ENCODE results near the gene TNFAIP2.
"Not testable (repeated sequence)": the region's sequence is repeated elsewhere in the genome, so short reads cannot be mapped to it uniquely, and the experiment has no call there.

Gene TNFAIP2

DNA sequence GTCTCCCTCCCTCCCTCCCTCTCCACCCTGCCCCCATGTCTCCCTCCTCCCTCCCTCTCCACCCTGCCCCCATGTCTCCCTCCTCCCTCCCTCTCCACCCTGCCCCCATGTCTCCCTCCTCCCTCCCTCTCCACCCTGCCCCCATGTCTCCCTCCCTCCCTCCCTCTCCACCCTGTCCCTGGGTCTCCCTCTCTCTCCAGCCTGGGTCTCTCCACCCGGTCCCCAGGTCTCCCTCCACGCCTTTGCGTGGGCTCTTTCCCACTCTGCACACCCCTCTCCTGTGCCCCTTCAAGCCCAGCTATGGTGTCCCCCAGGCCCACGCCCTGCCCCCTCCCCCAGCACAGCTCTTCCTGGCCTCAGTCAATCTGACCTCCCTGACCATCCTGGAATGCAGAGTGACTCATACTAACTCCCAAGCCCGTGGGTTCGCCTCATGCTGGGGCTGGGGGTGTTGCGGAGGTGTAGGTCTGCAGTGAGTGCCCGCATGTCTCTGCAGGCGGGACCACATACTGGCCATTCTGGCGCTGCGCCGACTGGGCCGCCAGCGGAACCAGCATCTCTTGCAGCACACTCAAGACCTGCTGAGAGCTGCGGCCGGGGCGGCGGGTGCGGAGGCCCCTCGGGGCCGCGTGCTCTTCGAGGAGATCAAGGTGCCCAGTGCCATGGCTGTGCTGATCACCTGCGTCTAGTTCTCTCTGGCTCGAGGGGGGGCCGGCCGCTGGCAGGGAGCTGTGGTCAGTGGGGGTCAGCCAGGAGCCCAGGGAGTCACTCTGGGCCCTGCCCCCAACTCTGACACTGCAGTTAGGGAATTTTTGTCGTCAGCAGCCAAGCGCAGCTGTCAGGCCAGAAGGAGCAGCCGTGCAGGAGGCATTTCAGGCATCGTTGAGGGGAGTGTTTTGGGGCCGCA is 13.5 kb upstream of the TNFAIP2 start:
- H3K4me3 ChIP-seq (ENCODE audit: insufficient read depth, low read depth, low read length): no peak overlapping the region
- H3K4me1 ChIP-seq (ENCODE audit: control insufficient read depth, insufficient read depth, low read length): peaks cover 33% of the 10 kb centered on the region
- no peak overlapping the region for H3K27ac ChIP-seq (ENCODE audit: insufficient read depth, low read depth, low read length, poor library complexity, severe bottlenecking)

DNA sequence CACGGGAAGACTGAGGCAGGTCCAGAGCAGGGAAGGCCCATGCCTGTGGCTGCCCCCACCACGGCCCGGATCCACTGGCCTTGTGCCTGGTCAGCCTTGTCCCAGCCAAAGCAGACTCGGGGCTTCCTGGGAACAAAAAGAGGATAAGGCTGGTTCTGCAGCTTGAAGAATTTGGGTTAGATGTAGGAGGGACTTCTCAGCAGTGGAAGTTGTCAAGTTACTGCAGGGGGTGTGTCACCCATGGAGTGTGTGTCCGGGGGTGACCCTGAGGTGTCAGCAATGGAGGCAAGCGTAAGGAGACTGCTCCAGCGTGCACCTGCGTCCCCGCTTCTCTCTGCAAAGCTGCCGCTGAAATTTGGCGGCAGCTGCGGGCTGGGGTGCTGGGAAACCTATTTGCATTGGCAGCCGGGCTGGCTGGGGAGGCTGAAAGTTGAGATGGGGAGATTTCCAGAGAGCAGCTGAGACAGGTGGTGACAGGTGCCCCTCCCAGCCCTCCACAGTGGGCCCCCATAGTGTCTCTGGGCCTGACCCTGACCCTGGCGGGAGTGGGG is 12.5 kb upstream of the TNFAIP2 start:
- H3K4me3 ChIP-seq (ENCODE audit: insufficient read depth, low read depth, low read length): no peak overlapping the region
- WGBS, 2 experiments: 24 to 30% methylated on average over 14 of the region's 14 CpGs

More for the DNA sequence above, 13.5 kb upstream of the TNFAIP2 start:
- no peaks in the 10 kb centered on the region for H3K36me3 ChIP-seq (ENCODE audit: control insufficient read depth, insufficient read depth, low read length)
- peaks cover 28% of the 10 kb centered on the region for H3K27me3 ChIP-seq (ENCODE audit: control insufficient read depth, insufficient read depth, low read length, poor library complexity, severe bottlenecking)
- H3K9me3 ChIP-seq (ENCODE audit: control insufficient read depth, low read length): no peaks in the 10 kb centered on the region
- WGBS, 2 experiments: 11 to 14% methylated on average over 32 of the region's 32 CpGs

DNA sequence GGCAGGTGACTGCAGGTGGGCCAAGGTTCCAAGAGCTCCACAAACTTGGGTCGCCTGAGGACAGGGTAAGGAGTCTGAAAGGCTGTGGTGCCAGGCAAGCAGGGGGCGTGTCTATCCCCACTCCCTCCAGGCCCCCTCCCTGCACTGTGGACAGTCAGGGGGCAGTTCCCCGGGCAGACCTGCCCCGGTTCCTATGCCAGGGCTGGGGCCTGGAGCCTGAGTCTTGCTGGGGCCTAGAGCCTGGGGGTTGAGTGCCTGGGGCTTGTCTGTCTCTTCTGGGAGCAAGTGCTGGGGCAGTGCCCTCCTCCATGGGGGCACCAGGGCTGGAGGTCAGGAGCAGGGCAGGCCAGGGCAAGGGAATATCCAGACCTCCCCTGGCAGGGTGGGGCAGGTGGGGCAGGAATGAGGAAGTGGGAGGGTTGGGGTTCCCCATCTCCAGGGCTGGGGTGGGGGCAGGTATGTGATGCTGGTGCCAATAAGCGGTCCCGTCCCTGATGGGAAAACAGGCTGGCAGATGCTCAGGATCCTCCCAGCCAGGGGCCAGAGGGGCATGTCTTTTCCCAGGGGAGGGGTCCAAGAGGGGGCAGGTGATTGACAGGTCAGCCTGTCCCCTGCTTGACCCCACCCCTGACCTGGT is 11.9 kb upstream of the TNFAIP2 start:
- WGBS, 2 experiments: 71% methylated on average over 6 of the region's 6 CpGs

More for the DNA sequence above, 12.5 kb upstream of the TNFAIP2 start:
- Histone ChIP-seq H3K36me3 (ENCODE audit: control insufficient read depth, insufficient read depth, low read length) (no peaks in the 10 kb centered on the region), H3K9me3 (ENCODE audit: control insufficient read depth, low read length) (no peaks in the 10 kb centered on the region), H3K4me1 (ENCODE audit: control insufficient read depth, insufficient read depth, low read length) (peaks cover 32% of the 10 kb centered on the region), H3K27me3 (ENCODE audit: control insufficient read depth, insufficient read depth, low read length, poor library complexity, severe bottlenecking) (peaks cover 20% of the 10 kb centered on the region), H3K27ac (ENCODE audit: insufficient read depth, low read depth, low read length, poor library complexity, severe bottlenecking) (no peak overlapping the region)

GRCh38 chr14:103112400-103113243 is 10.6 kb upstream of the TNFAIP2 start:
- Histone ChIP-seq H3K27ac (ENCODE audit: insufficient read depth, low read depth, low read length, poor library complexity, severe bottlenecking) (no peak overlapping the region), H3K36me3 (ENCODE audit: control insufficient read depth, insufficient read depth, low read length) (no peaks in the 10 kb centered on the region), H3K9me3 (ENCODE audit: control insufficient read depth, low read length) (no peaks in the 10 kb centered on the region), H3K27me3 (ENCODE audit: control insufficient read depth, insufficient read depth, low read length, poor library complexity, severe bottlenecking) (peaks cover 18% of the 10 kb centered on the region), H3K4me3 (ENCODE audit: insufficient read depth, low read depth, low read length) (no peak overlapping the region), H3K4me1 (ENCODE audit: control insufficient read depth, insufficient read depth, low read length) (peaks cover 32% of the 10 kb centered on the region)
- WGBS, 2 experiments: 78 to 85% methylated on average over 11 of the region's 11 CpGs

More for the DNA sequence above, 11.9 kb upstream of the TNFAIP2 start:
- no peaks in the 10 kb centered on the region for H3K36me3 ChIP-seq (ENCODE audit: control insufficient read depth, insufficient read depth, low read length)
- H3K4me1 ChIP-seq (ENCODE audit: control insufficient read depth, insufficient read depth, low read length): peaks cover 32% of the 10 kb centered on the region
- H3K27me3 ChIP-seq (ENCODE audit: control insufficient read depth, insufficient read depth, low read length, poor library complexity, severe bottlenecking): peaks cover 18% of the 10 kb centered on the region
- no peaks in the 10 kb centered on the region for H3K9me3 ChIP-seq (ENCODE audit: control insufficient read depth, low read length)
- H3K27ac ChIP-seq (ENCODE audit: insufficient read depth, low read depth, low read length, poor library complexity, severe bottlenecking): no peak overlapping the region
- H3K4me3 ChIP-seq (ENCODE audit: insufficient read depth, low read depth, low read length): no peak overlapping the region

DNA sequence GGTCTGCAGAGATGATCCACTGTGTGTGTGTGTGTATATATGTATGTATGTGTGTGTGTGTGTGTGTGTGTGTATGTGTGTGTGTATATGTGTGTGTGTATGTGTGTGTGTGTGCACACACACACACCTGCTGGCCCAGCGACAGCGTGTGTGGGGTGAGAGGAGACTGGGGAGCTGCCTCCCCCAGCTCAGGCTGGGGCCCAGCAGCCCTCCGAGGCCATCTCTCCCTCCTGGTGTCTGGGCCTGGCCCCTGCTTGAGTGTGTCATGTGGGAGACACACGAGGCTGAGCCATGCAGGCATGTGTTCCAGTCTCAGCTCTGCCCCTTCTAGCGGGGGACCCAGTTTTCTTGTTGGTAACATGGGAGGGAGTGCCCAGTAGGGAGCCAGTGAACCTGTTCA is 10.0 kb upstream of the TNFAIP2 start:
- H3K4me3 ChIP-seq (ENCODE audit: insufficient read depth, low read depth, low read length): no peak overlapping the region
- H3K36me3 ChIP-seq (ENCODE audit: control insufficient read depth, insufficient read depth, low read length): no peaks in the 10 kb centered on the region
- peaks cover 18% of the 10 kb centered on the region for H3K27me3 ChIP-seq (ENCODE audit: control insufficient read depth, insufficient read depth, low read length, poor library complexity, severe bottlenecking)
- H3K4me1 ChIP-seq (ENCODE audit: control insufficient read depth, insufficient read depth, low read length): peaks cover 32% of the 10 kb centered on the region
- H3K9me3 ChIP-seq (ENCODE audit: control insufficient read depth, low read length): no peaks in the 10 kb centered on the region
- 87 to 92% methylated on average over 5 of the region's 5 CpGs for WGBS, 2 experiments
- H3K27ac ChIP-seq (ENCODE audit: insufficient read depth, low read depth, low read length, poor library complexity, severe bottlenecking): no peak overlapping the region

GRCh38 chr14:103113774-103114173 is 9.5 kb upstream of the TNFAIP2 start:
- WGBS, 2 experiments: 89 to 95% methylated on average over 13 of the region's 13 CpGs

DNA sequence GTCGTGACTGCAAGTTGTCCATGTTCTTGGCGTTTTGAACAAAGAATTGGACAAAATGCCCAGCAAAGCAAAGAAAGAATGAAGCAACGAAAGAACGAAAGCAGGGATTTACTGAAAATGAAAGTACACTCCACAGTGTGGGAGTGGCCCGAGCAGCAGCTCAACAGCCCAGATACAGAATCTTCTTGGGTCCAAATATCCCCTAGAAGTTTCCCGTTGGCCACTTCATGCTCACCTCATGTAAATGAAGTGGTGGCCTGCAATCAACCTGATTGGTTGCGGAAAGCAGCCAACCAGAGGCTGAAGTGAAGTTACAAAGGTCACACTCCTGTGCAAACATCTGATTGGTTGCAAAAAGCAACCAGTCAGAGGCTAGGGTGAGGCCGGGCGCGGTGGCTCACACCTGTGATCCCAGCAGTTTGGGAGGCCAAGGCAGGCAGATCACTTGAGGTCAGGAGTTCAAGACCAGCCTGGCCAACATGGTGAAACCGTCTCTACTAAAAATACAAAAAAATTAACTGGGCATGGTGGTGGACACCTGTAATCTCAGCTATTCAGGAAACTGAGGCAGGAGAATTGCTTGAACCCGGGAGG is 8.1 kb upstream of the TNFAIP2 start:
- H3K27me3 ChIP-seq (ENCODE audit: control insufficient read depth, insufficient read depth, low read length, poor library complexity, severe bottlenecking): peaks cover 12% of the 10 kb centered on the region
- H3K36me3 ChIP-seq (ENCODE audit: control insufficient read depth, insufficient read depth, low read length); H3K27ac ChIP-seq (ENCODE audit: insufficient read depth, low read depth, low read length, poor library complexity, severe bottlenecking); H3K9me3 ChIP-seq (ENCODE audit: control insufficient read depth, low read length); H3K4me3 ChIP-seq (ENCODE audit: insufficient read depth, low read depth, low read length): not testable (repeated sequence)
- peaks cover 24% of the 10 kb centered on the region for H3K4me1 ChIP-seq (ENCODE audit: control insufficient read depth, insufficient read depth, low read length)
- 93% methylated on average over 12 of the region's 12 CpGs for WGBS, 2 experiments

More at GRCh38 chr14:103113774-103114173, 9.5 kb upstream of the TNFAIP2 start:
- no peaks in the 10 kb centered on the region for H3K9me3 ChIP-seq (ENCODE audit: control insufficient read depth, low read length)
- H3K36me3 ChIP-seq (ENCODE audit: control insufficient read depth, insufficient read depth, low read length): no peaks in the 10 kb centered on the region
- peaks cover 18% of the 10 kb centered on the region for H3K27me3 ChIP-seq (ENCODE audit: control insufficient read depth, insufficient read depth, low read length, poor library complexity, severe bottlenecking)
- H3K27ac ChIP-seq (ENCODE audit: insufficient read depth, low read depth, low read length, poor library complexity, severe bottlenecking): no peak overlapping the region
- H3K4me3 ChIP-seq (ENCODE audit: insufficient read depth, low read depth, low read length): no peak overlapping the region
- H3K4me1 ChIP-seq (ENCODE audit: control insufficient read depth, insufficient read depth, low read length): peaks cover 31% of the 10 kb centered on the region

- 92% methylated on average over 10 of the region's 10 CpGs for WGBS, 2 experiments
- H3K4me1 ChIP-seq (ENCODE audit: control insufficient read depth, insufficient read depth, low read length): peaks cover 16% of the 10 kb centered on the region
- H3K9me3 ChIP-seq (ENCODE audit: control insufficient read depth, low read length): no peaks in the 10 kb centered on the region
- no peaks in the 10 kb centered on the region for H3K36me3 ChIP-seq (ENCODE audit: control insufficient read depth, insufficient read depth, low read length)
- H3K4me3 ChIP-seq (ENCODE audit: insufficient read depth, low read depth, low read length): no peak overlapping the region
- peaks cover 6% of the 10 kb centered on the region for H3K27me3 ChIP-seq (ENCODE audit: control insufficient read depth, insufficient read depth, low read length, poor library complexity, severe bottlenecking)
- H3K27ac ChIP-seq (ENCODE audit: insufficient read depth, low read depth, low read length, poor library complexity, severe bottlenecking): no peak overlapping the region
Measured at GRCh38 chr14:103115845-103116572, 7.3 kb upstream of the TNFAIP2 start.

DNA sequence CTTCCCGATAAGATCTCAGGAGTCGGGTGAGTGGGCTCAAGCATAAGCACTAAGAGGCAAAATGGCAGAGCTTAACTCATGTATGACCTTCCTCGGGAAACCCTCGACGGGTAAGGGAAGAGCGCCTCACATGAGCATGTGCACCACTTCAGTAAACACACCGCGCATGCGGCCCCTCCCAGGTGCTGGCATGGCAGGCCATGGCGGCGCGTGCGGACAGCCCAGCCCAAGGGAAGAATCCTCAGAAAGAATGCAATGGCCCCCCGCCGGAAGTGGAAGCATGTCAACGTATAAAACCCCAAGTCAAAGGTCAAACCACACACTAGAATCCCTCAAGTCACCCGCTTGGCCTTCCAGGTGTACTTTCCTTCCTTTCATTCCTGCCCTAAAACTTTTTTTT is 6.6 kb upstream of the TNFAIP2 start:
- 93% methylated on average over 17 of the region's 17 CpGs for WGBS, 2 experiments
- no peak overlapping the region for H3K4me3 ChIP-seq (ENCODE audit: insufficient read depth, low read depth, low read length)
- peaks cover 9% of the 10 kb centered on the region for H3K27me3 ChIP-seq (ENCODE audit: control insufficient read depth, insufficient read depth, low read length, poor library complexity, severe bottlenecking)
- no peak overlapping the region for H3K27ac ChIP-seq (ENCODE audit: insufficient read depth, low read depth, low read length, poor library complexity, severe bottlenecking)
- no peaks in the 10 kb centered on the region for H3K36me3 ChIP-seq (ENCODE audit: control insufficient read depth, insufficient read depth, low read length)
- no peaks in the 10 kb centered on the region for H3K9me3 ChIP-seq (ENCODE audit: control insufficient read depth, low read length)
- peaks cover 16% of the 10 kb centered on the region for H3K4me1 ChIP-seq (ENCODE audit: control insufficient read depth, insufficient read depth, low read length)

Data from ectodermal cell (in vitro differentiated cells).